ENCODE measurements around the gene SYPL1. TPM values are rescaled to one million over a fixed set of nuclear protein-coding genes. Genes with fewer than 3 reads are reported as not detected.
A peak's percentile ranks its signal among the peaks of the same experiment; 100 is the strongest.

Gene SYPL1
- total and polyA plus RNA-seq, 9 of the 15 experiments (the other 6 are each of a cell fraction or from before 2014, with no cell fraction given): 23.8 to 214 (median 70.2) TPM

- 3% methylated on average over 19 of the region's 19 CpGs for WGBS (ENCODE audit: insufficient coverage, low coverage, missing lambda C conversion rate)
- Histone ChIP-seq H3K9me1 (ENCODE audit: control insufficient read depth, insufficient read depth, low read length) (no peaks in the 10 kb centered on the region), H2AFZ (ENCODE audit: low read depth, low read length) (peak overlapping the region; percentile 93), H3K36me3 (ENCODE audit: control insufficient read depth, insufficient read depth, low read length) (peaks cover 5% of the 10 kb centered on the region; the same call in 1 of the 3 replicates), H4K20me1 (replicated peaks; ENCODE audit: control insufficient read depth, insufficient read depth, low read length) (0 out of 2 replicates have a peak, but pooled peaks cover 4% of the 10 kb centered on the region), H3K4me2 (ENCODE audit: insufficient read depth, low read length) (peak overlapping the region; percentile 89), H3K9ac (ENCODE audit: insufficient read depth in 1 of 2, low read depth in 2 of 2, low read length in 2 of 2) (peak overlapping the region; percentile 76 to 99), H3K27ac (ENCODE audit: extremely low read depth, low read depth, low read length) (peak overlapping the region; percentile 92), H3K4me1 (replicated peaks in 1 of 2; ENCODE audit: control insufficient read depth in 2 of 2, insufficient read depth in 2 of 2, low read length in 2 of 2) (peaks cover 14 to 19% of the 10 kb centered on the region in 2 experiments), H3K79me2 (ENCODE audit: control insufficient read depth, insufficient read depth, low read length) (peaks cover 50% of the 10 kb centered on the region), H3K9me3 (replicated peaks; ENCODE audit: control insufficient read depth, insufficient read depth, low read depth, low read length) (peaks cover 7% of the 10 kb centered on the region; the same call in 1 of the 2 replicates), H3K27me3 (ENCODE audit: control insufficient read depth in 2 of 2, insufficient read depth in 2 of 2, low read length in 2 of 2) (no peaks in the 10 kb centered on the region), H3K4me3 (peak overlapping the region; percentile 79)
- peak in 1 of 4 experiments; percentile 47 for DNase-seq (ENCODE audit: extremely low read depth in 1 of 4, low spot score in 3 of 4)
- POLR2A ChIA-PET: interaction anchor here (0.6 to 4.1 kb wide), 7 partner anchors 8 to 688 kb away, joined by 3 to 24 read pairs (median 5); partner anchors contain the start of gene NAMPT
- CTCF ChIA-PET (ENCODE audit: low intra/inter-chr PET ratio): no interaction called here
- peak; percentile 66 for FAIRE-seq
- in situ Hi-C loops (cut with MboI) (no loop called here), intact Hi-C loops (cut with micrococcal nuclease) (loop anchor here (2.0 to 10.0 kb wide), 2 partner anchors 874 to 1096 kb away; partner anchors contain the start of gene KMT2E)
- ATAC-seq: no peak
- BruUV-seq (replicated peaks): TSS peak; percentile 70
- peak; percentile 21 for TF ChIP-seq CHD1 (IDR thresholded peaks at IDR 0.05; ENCODE audit: low read length)
- no peak for TF ChIP-seq MTA1 (IDR thresholded peaks at IDR 0.05; ENCODE audit: borderline replicate concordance)
- TF ChIP-seq CEBPB (tag; IDR thresholded peaks at IDR 0.05): peak; percentile 26; the same call in 1 of the 2 replicates
- TF ChIP-seq ZNF449 (CRISPR knock-in tag; IDR thresholded peaks at IDR 0.05): no peak
- TF ChIP-seq SMARCA4 (IDR thresholded peaks at IDR 0.05): peak; percentile 5; the same call in 1 of the 2 replicates
- 0 out of 2 replicates have a peak, but pooled peaks have one; percentile 0 for TF ChIP-seq SOX6 (IDR thresholded peaks at IDR 0.05)
- TF ChIP-seq C11orf30 (IDR thresholded peaks at IDR 0.05; ENCODE audit: low read depth): peak; percentile 71
- peak; percentile 88 for TF ChIP-seq ZNF316 (IDR thresholded peaks at IDR 0.05)
- peak; percentile 24; the same call in 1 of the 2 replicates for TF ChIP-seq MAFG (tag; conservative IDR thresholded peaks at IDR 0.05)
- TF ChIP-seq MCM7 (IDR thresholded peaks at IDR 0.05): no peak
- 0 out of 2 replicates have a peak, but pooled peaks have one; percentile 50 for TF ChIP-seq FOXK1 (CRISPR knock-in tag; IDR thresholded peaks at IDR 0.05; ENCODE audit: borderline replicate concordance)
- 0 out of 2 replicates have a peak, but pooled peaks have one; percentile 9 for TF ChIP-seq ZBTB34 (CRISPR knock-in tag; IDR thresholded peaks at IDR 0.05)
- TF ChIP-seq VEZF1 (CRISPR knock-in tag; IDR thresholded peaks at IDR 0.05): no peak
- TF ChIP-seq MNT (conservative IDR thresholded peaks at IDR 0.05): 0 out of 4 replicates have a peak, but pooled peaks of 1 of the 2 experiments have one; percentile 35
- TF ChIP-seq BCOR (IDR thresholded peaks at IDR 0.05): 0 out of 2 replicates have a peak, but pooled peaks have one; percentile 17
- TF ChIP-seq DPF2 (IDR thresholded peaks at IDR 0.05): 0 out of 2 replicates have a peak, but pooled peaks have one; percentile 7
- TF ChIP-seq NFIX (CRISPR knock-in tag; IDR thresholded peaks at IDR 0.05; ENCODE audit: low read depth): no peak
These were observed 1.0 kb downstream of the SYPL1 start for GRCh38 chr7:106110885-106111654.

Measured in K562 (cell line).